ENCODE results near the gene DIRAS1.

GRCh38 chr19:2699413-2700140 is 21.6 kb downstream of the DIRAS1 start:
- TF ChIP-seq CTCF (conservative IDR thresholded peaks at IDR 0.05; ENCODE audit: low read depth, low read length) (no peak), POLR2A (IDR thresholded peaks at IDR 0.05; ENCODE audit: low read depth, low read length) (no peak), BHLHE40 (IDR thresholded peaks at IDR 0.05; ENCODE audit: low read depth, low read length) (no peak), USF2 (IDR thresholded peaks at IDR 0.05; ENCODE audit: low read depth, low read length) (no peak), RCOR1 (IDR thresholded peaks at IDR 0.05; ENCODE audit: insufficient replicate concordance, low read length) (no peak), RFX5 (IDR thresholded peaks at IDR 0.05; ENCODE audit: low read depth, low read length) (no peak), SMC3 (IDR thresholded peaks at IDR 0.05; ENCODE audit: low read depth, low read length) (no peak), FOS (IDR thresholded peaks at IDR 0.05; ENCODE audit: low read depth, low read length) (no peak), CEBPB (IDR thresholded peaks at IDR 0.05; ENCODE audit: low read depth, low read length) (no peak), MAZ (IDR thresholded peaks at IDR 0.05; ENCODE audit: borderline replicate concordance, low read depth, low read length) (no peak), RAD21 (IDR thresholded peaks at IDR 0.05; ENCODE audit: low read length) (no peak), ELK1 (IDR thresholded peaks at IDR 0.05; ENCODE audit: borderline replicate concordance, low read depth, low read length) (no peak), MAFK (IDR thresholded peaks at IDR 0.05; ENCODE audit: low read depth, low read length) (no peak)
